ENCODE data around the gene MFSD2A.
"Not testable (repeated sequence)": the region's sequence is repeated elsewhere in the genome, so short reads cannot be mapped to it uniquely, and the experiment has no call there.

MFSD2A gene

DNA sequence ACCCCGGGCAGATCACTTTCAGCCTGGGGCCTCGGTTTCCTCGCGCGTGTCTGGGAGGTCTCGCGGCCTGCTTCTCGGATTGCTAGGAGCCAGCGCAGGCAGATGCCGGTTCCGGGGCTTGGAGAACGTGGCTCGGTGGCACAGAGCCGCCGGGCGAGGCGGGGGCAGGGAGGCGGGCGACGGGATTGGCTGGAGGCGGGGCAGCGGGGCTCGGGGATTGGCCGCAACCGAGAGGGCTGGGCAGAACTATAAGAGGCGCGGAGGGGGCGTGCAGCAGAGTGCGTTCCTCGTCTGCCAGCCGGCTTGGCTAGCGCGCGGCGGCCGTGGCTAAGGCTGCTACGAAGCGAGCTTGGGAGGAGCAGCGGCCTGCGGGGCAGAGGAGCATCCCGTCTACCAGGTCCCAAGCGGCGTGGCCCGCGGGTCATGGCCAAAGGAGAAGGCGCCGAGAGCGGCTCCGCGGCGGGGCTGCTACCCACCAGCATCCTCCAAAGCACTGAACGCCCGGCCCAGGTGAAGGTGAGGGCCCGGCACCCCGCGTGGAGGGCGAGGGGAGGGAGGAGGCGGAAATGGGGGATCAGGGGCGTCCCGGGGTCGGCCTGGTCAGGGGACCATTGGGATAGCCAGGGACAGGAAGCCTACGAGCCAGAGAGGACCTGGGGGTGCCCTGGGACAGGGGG, at the start of gene MFSD2A:
MFSD2A (plus strand) TSS at position 276 of the 677 bp plus-strand sequence; CDS start at position 424, 148 bp downstream.
- in situ Hi-C loops (cut with MboI; ENCODE audit: low sequenced_read_pairs): no loop called here

DNA sequence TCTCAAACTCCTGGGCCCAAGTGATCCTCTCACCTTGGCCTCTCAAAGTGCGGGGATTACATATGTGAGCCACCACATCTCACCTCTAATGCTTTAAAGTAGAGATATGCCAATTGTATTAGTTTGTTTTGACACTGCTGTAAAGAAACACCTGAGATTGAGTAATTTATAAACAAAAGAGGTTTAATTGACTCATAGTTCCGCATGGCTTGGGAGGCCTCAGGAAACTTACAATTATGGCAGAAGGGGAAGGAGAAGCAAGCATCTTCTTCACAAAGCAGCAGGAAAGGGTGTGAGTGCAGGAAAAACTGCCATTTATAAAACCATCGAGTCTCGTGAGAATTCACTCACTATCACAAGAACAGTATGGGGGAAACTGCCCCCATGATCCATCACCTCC, 49.8 kb upstream of the MFSD2A start:
- in situ Hi-C loops (cut with MboI; ENCODE audit: low sequenced_read_pairs): loop anchor here (10.0 kb wide), 1 partner anchor 90 kb away; no protein-coding TSS in a partner anchor

DNA sequence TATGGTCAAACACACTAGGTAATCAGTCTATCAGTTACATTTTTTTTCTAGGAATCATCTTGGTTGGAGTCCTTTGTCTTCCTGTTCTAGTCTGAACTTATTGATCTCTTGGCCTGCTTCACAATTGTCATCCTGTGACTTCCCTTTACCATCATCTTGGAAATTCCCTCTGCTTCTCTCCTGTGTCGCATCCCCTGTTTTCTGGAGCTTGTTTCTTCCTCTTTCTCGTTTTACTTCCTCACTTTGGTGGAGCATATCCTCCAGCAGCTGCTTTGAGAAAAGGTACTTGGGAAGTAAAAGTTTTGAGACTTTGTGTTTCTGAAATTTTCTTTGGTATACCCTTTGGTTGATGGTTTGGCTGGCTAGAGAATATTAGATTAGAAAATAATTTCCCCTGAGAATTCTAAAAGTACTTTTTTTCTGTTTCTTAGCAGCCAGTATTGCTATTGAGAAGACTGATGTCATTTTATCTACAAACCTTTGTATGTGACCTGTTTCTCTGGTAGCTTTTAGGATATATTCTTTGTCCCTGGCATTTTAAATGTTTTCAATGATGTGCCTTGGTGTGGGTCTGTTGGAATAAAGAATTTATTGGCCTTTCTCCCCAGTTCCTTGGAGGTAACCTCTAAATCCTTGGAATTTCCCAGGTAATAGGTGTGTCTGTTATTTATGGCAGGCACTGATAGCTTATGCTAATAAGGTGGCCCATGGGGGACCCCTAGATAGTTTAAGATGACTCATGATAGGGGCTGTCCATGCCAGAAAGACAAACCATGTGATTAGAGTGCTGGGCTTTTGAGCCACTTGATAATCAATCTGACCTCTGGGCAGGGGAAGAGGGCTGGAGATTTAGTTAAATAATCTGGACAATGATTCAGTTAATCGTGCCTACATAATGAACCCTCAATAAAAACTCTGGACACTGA, 47.2 kb upstream of the MFSD2A start:
- in situ Hi-C loops (cut with MboI; ENCODE audit: low sequenced_read_pairs): loop anchor here (10.0 kb wide), 1 partner anchor 93 kb away; no protein-coding TSS in a partner anchor

DNA sequence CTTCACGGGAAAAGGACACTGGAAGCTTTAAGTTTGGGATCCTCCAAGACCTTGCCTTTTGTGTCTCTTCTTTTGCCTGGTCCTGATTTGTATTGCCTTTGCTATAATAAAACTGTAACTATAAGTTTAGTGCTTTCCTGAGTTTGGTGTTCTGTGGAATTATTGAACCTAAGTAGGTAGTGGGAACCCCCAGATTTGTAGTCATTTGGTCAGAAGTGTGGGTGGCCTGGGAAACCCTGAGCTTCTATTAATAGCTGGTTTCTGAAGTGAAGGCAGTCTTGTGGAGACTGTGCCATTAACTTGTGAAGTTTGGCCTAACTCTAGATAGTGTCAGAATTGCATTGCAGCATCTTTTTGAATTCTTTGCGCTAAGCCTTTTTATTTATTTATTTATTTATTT, 46.4 kb upstream of the MFSD2A start:
- in situ Hi-C loops (cut with MboI; ENCODE audit: low sequenced_read_pairs): loop anchor here (10.0 kb wide), 1 partner anchor 94 kb away; no protein-coding TSS in a partner anchor

DNA sequence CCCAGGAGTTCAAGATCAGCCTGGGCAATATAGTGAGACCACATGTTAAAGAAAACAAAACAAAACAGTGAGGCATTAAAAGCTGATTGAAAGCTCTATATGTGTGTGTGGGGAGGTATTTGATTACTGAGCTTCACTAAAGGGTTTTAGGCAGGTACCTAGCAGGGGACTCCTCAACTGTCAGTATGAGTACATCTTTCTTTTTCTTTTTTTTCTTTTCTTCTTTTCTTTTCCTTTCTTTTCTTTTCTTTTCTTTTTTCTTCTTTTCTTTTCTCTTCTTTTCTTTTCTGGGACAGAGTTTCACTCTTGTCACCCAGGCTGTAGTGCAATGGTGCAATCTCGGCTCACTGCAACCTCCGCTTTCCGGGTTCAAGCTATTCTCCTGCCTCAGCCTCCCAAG, 44.7 kb upstream of the MFSD2A start:
- in situ Hi-C loops (cut with MboI; ENCODE audit: low sequenced_read_pairs): no loop called here

DNA sequence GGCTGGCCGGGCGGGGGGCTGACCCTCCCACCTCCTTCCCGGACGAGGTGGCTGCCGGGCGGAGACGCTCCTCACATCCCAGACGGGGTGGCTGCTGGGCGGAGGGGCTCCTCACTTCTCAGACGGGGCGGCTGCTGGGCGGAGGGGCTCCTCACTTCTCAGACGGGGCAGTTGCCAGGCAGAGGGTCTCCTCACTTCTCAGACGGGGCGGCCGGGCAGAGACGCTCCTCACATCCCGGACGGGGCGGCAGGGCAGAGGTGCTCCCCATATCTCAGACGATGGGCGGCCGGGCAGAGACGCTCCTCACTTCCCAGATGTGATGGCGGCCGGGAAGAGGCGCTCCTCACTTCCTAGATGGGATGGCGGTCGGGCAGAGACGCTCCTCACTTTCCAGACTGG, 41.8 kb upstream of the MFSD2A start:
- in situ Hi-C loops (cut with MboI; ENCODE audit: low sequenced_read_pairs): not testable (repeated sequence)

DNA sequence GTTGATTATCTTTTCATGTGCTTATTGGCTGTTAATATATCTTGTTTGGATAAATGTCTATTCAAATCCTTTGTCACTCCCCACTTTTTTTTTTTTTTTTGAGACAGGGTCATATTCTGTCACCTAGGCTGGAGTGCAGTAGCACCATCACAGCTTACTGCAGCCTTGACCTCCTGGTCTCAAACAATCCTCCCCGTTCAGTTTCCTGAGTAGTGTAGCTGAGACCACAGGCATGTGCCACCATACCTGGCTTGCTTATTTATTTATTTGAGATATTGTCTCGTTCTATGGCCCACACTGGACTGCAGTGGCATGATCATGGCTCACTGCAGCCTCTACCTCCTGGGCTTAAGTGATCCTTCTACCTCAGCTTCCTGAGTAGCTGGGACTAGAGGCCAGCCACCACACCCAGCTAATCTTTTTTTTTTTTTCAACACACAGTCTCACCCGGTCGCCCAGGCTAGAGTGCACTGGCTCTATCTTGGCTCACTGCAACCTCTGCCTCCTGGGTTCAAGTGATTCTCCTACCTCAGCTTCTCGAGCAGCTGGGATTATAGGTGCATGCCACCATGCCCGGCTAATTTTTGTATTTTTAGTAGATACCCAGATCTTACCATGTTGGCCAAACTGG, 39.3 kb upstream of the MFSD2A start:
- in situ Hi-C loops (cut with MboI; ENCODE audit: low sequenced_read_pairs): no loop called here

DNA sequence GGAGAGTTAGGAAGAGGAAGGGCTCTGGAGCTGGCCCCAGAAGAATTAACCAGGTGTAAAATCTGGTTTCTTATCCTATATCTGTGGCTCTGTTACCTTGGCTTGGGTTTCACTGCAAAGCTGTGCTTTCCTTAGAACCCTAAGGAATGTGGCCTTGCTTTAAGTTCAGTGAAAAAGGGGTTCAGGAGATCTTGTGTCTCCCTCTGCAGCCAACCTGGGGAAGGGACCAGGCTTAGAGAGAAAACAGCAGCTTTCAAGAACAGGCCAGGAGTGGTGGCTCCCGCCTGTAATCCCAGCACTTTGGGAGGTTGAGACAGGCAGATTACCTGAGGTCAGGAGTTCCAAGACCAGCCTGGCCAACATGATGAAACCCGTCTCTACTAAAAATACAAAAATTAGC, 37.1 kb upstream of the MFSD2A start:
- in situ Hi-C loops (cut with MboI; ENCODE audit: low sequenced_read_pairs): no loop called here

DNA sequence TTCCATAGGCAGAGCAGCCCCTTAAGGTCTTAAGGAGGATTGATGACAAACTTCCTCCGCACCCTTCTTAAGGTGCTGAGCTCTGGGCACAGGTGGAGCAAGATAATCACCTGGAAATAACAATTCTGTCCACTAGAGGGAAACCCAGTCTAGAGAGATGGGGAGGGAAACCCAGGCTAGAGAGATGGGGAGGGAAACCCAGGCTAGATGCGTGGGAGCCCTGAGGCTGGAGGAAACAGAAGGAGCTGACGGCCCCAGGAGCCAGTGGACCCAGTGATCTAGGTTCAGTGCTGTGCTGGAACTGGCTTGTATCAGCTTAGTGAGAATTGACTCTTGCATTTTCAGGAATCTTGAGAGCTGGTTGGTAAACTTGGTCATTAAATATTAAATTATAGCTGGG, 35.4 kb upstream of the MFSD2A start:
- in situ Hi-C loops (cut with MboI; ENCODE audit: low sequenced_read_pairs): no loop called here

DNA sequence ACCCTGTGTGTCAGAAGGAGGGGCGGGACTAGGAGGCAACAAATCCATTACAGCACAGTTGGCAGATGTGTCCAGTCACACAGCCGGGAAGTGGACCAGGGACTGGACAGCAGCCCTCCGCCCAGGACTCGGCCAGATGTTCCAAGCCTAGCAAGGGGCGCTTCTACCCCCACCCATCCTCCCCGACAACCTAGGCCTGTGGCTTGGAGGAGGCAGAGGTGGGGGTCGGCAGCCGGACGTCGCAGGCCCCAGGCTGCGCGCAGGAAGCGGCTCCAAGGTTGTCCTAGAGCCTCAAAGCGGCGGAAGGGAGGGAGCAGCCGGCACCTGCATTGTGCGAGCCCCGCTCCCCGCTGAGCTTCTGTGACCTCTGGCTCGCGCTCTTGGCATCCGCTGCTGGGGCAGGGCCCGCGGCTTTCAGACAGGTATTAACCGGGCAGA, 32.7 kb upstream of the MFSD2A start:
- in situ Hi-C loops (cut with MboI; ENCODE audit: low sequenced_read_pairs): loop anchor here (5.0 kb wide), 1 partner anchor 50 kb away; no protein-coding TSS in a partner anchor

DNA sequence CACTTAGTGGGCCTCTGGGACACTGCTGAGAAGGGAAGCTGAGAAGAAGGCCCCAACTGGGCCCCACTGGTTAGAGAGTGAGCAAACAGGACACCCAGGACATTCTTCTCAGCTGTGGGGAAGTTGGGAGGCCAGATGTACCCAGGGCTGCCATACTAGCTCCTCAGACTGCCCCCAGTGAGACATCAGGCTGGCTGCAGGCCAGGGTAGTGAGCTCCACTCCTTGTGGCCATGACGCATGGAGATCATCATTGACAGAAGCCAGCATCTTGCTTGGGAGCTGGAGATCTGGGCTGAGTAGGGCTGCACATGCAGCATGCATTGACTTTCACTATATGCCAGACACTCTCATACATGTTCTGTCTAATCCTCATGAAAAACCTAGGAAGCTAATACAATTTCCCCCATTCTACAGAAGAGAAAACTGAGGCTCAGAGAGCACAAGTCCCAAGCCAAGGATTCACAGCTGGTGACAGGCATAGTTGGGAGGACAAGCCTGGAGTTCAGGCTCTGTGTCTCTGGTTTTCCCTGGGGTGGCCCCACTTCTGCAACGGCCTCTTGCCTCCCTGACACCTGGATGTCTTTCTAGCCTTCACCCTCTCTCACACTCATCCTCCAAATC, 29.1 kb upstream of the MFSD2A start:
- in situ Hi-C loops (cut with MboI; ENCODE audit: low sequenced_read_pairs): no loop called here

DNA sequence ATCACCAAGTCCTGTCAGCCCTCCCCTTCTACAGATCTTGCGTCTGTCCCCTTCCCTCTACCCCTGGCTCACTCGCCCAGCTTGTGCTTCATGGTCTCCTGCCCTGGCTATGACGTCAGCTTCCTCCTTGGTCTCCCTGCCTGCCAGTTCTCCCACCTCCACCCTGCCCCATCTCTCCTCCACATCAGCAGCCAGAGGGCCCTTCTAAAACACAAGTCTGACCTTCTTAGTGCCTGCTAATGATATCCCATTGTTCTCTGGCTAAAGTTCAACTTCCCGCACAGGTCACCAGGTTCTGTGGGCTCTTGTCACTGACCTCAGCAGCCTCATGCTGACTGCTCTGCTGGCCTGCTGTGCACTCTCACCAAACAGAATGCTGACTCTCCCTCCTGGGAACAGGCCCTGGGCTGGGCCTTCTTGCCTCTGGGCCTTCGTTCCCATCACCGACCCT, 28.6 kb upstream of the MFSD2A start:
- in situ Hi-C loops (cut with MboI; ENCODE audit: low sequenced_read_pairs): no loop called here

DNA sequence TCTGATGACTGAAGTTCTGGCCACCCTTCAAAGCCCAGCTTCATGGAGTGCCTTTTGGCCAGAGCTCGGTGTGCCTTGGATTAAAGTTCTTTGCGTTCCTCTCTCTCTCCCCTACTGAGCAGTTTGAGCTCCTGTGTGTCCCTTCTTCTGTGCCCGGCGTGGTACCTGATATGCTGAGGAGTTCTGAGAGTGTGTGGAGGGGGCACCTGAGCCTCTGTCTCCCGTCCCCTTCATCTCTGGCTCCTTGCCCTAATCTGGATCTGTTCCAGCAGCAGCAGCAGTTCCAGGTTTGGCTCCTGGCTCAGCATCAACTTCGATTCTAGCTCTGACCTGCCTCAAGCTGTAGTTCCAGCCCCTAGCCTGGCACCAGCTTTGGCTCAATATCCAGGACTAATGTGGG, 28.1 kb upstream of the MFSD2A start:
- in situ Hi-C loops (cut with MboI; ENCODE audit: low sequenced_read_pairs): no loop called here

DNA sequence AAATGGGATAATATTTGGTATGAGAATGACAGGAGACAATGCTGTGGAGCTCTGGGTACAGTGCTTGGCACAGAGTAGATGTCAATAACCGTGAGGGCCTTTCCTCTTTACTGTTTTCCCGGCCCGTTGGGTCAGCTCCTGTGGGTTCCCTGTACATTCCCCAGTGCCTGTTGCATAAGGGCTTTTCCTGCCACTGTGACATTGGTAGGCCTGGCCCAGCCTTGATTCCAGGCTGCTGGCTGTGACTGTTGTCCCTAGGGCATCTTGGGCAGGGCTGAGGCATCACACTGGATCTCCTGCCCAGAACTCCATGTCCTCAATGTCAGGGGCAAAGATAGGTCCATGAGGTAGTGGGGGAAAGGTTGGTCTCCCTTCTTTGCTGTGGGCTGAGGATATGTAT, 27.4 kb upstream of the MFSD2A start:
- in situ Hi-C loops (cut with MboI; ENCODE audit: low sequenced_read_pairs): no loop called here

DNA sequence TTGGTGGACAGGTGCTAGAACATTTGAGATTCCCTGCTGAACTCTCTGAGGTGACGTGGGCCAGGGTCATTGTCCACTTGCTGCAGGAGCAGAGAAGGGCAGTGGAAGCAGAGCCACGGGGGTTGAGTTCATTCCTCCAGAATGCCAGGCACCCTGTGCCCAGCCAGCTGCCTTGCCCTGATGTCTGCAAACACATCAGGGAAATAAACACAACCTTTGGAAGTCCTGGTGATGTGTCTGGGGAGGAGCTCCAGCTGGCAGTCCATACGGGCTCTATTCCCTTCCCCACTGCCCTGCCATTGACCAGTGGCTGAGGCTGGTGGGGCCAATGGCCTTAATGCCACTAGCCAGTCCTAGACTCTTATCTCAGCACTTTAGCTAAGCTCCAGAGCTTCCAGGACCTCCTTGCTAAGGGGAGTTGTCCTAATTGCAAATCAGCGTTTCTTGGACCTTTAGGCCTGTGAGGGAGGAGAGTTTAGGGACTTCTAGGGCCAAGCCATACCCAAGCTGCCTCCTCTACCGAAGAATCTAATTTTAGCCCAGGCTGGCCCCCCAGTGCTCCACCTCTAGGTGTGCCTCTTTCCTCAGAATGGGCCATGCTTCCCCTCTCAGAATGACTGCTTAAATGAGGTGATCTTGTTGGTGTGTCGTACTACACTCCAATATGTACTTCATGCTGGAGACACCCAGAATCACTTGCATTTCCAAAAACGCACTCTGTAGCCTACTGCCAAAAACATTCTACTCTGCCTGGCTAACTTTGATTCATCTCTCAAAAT, 25.9 kb upstream of the MFSD2A start:
- in situ Hi-C loops (cut with MboI; ENCODE audit: low sequenced_read_pairs): no loop called here

DNA sequence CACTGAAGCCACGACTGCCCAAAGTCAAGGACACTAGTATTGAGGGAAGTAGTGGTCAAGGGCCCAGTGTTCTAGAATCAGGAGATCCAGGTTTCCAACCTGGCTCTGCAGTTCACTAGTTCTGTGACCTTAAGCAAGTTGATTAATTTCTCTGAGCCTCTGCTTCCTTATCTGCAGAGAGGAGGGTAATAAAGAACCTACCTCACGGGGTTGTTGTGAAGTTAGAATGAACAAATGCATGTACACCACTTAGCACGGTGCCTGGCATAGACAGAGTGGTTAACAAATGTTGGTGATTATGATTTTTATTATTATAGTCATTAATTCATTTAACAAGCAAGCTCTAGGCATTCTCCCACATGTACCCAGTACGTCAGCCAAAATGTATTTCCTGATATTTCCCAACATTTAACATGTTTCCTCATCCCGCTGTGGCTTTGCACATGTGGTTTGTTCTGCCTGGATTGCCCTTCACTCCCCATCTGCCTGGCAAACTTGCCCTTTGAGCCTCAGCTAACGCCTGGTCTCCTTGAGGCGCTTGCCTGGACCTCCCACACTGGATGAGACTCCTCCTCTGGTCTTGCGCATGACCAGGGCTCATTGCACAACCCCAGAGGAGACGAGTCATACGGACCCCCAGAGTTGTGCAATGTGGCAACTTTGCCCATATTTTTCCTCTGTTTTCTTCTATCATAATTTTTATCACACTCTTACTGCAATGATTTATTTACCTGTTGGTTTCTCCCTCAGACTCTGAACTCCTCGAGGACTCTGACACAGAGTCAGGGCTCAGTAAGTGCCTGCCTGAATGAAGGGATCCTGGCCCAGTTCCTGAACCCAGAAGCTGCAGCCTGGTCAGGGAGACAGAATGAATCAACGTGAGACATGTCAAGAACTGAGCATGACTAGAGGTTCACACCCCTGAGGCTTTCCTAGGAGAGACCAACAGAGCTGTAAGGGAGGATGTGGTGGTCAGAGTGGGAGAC, 20.7 kb upstream of the MFSD2A start:
- in situ Hi-C loops (cut with MboI; ENCODE audit: low sequenced_read_pairs): no loop called here

DNA sequence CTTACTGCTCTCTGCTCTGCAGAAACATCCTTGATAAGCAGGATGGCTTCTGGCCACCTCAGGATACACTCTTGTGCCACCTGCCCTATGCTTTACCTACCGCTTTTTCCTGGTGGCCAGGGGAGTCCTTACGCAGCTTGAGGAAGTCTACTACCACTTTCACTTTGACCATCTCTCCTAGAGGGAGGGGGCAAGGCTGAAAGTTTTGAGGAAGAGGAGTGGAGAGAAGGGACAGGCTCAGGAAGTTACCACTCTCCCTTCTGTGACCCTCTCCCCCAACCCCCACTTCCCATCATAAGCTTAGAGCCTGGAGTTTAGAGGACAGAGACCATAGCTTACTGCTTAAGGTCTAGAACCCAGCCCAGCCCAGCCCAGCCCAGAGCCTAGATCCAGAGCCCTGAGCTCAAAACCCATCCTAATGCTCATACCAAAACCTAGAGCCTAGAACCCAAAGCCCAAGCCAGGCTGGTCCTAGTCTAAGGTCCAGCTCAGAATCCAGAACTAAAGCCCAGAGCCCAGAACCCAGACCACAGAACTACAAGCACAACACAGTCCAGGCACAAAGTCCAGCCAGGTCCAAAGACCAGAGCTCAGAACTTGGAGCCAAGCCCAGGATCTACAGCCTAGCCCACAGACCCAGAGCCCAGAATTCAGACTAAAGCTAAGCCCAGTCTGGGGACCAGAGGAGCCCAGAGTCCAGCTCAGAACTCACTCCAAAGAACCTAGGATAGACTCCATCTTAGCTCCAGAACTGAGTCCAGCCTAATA, 18.0 kb upstream of the MFSD2A start:
- in situ Hi-C loops (cut with MboI; ENCODE audit: low sequenced_read_pairs): no loop called here

DNA sequence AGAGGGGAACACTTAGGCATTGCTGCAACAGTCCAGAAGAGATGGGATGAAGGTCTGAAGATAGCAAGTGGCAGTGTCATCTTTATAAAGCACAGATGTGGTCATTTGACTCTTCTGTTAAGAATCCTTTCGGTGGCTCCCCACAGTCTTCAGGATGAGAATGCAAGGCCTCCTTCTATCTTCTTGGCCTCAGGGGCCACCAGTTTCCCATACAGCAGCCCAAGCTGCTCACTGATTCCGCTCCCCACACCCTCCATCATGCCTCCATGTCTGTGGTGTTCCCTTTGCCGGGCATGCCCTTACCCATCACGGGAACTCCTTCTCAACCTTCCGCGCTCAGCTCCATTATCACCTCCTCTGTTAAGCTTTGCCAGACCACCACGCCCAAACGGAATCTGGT, 16.1 kb upstream of the MFSD2A start:
- in situ Hi-C loops (cut with MboI; ENCODE audit: low sequenced_read_pairs): no loop called here

Data from HL-60/S4 (cell line).